Liver (tissue), 9 donors: ENCODE data around the gene FAAP24. TPM values are rescaled to one million over a fixed set of nuclear protein-coding genes. Genes with fewer than 3 reads are reported as not detected.
"Not testable (repeated sequence)": the region's sequence is repeated elsewhere in the genome, so short reads cannot be mapped to it uniquely, and the experiment has no call there.

Source experiments
- DNase-seq: peaks from one replicate; pipeline ENCODE4 v3.0.0-alpha.2; 2017; ENCODE audit warnings: low spot score
- H3K27ac ChIP-seq, 2 donors: one replicate each; pipeline ENCODE4 v1.7.0; 2013; ENCODE audit warnings: inconsistent platforms in 2 of 2, low read length in 2 of 2, control low read depth in 1 of 2, low read depth in 1 of 2, mild to moderate bottlenecking in 1 of 2
- H3K27me3 ChIP-seq, 4 donors: one replicate each; pipeline versions ENCODE4 v1.6.1 to v1.7.0; 2013; ENCODE audit warnings: low read length in 3 of 4, inconsistent platforms in 1 of 4, mild to moderate bottlenecking in 1 of 4, moderate library complexity in 1 of 4; ENCODE audit not compliant: control insufficient read depth in 4 of 4, insufficient read depth in 4 of 4
- H3K36me3 ChIP-seq, 4 donors: one replicate each; pipeline versions ENCODE4 v1.6.1 to v1.7.0; 2013; ENCODE audit warnings: low read length in 3 of 4, mild to moderate bottlenecking in 3 of 4, low read depth in 1 of 4, moderate library complexity in 1 of 4; ENCODE audit not compliant: control insufficient read depth in 4 of 4, insufficient read depth in 3 of 4
- H3K4me1 ChIP-seq, 4 donors: one replicate each; pipeline versions ENCODE4 v1.6.1 to v1.7.0; 2013; ENCODE audit warnings: low read length in 3 of 4, mild to moderate bottlenecking in 3 of 4, moderate library complexity in 1 of 4; ENCODE audit not compliant: control insufficient read depth in 4 of 4, insufficient read depth in 4 of 4
- H3K4me3 ChIP-seq, 3 donors: one replicate each; pipeline versions ENCODE4 v1.6.1 to v1.7.0; 2013; ENCODE audit warnings: low read length in 3 of 3, control low read depth in 1 of 3, low read depth in 1 of 3, mild to moderate bottlenecking in 1 of 3
- H3K9ac ChIP-seq, 2 donors: one replicate each; pipeline ENCODE4 v1.7.0; 2013; ENCODE audit warnings: low read length in 2 of 2, mild to moderate bottlenecking in 2 of 2, moderate library complexity in 2 of 2, control low read depth in 1 of 2, low read depth in 1 of 2
- H3K9me3 ChIP-seq, 4 donors: one replicate each; pipeline versions ENCODE4 v1.6.1 to v1.7.0; 2013; ENCODE audit warnings: low read length in 3 of 4; ENCODE audit not compliant: control insufficient read depth in 4 of 4
- FOXA1 ChIP-seq: IDR thresholded peaks from 2 replicates; pipeline ENCODE4 v1.6.1; 2016; ENCODE audit warnings: antibody characterized with exemption
- FOXA2 ChIP-seq: IDR thresholded peaks from 2 replicates; pipeline ENCODE4 v1.6.1; 2016; ENCODE audit warnings: antibody characterized with exemption
- GABPA ChIP-seq, 2 donors: IDR thresholded peaks in 1 of 2; conservative IDR thresholded peaks in 1 of 2; 2 replicates each; pipeline ENCODE4 v1.6.1; 2016; ENCODE audit warnings: antibody characterized with exemption in 2 of 2, mild to moderate bottlenecking in 1 of 2, moderate library complexity in 1 of 2
- HNF4A ChIP-seq, 2 donors: conservative IDR thresholded peaks; 2 replicates each; pipeline ENCODE4 v1.6.1; 2016; ENCODE audit warnings: antibody characterized with exemption in 2 of 2, mild to moderate bottlenecking in 2 of 2
- HNF4G ChIP-seq: IDR thresholded peaks from 2 replicates; pipeline ENCODE4 v1.6.1; 2016; ENCODE audit warnings: antibody characterized with exemption
- NR2F2 ChIP-seq: IDR thresholded peaks from 2 replicates; pipeline ENCODE4 v1.6.1; 2016; ENCODE audit warnings: antibody characterized with exemption
- RXRA ChIP-seq, 2 donors: IDR thresholded peaks; 2 replicates each; pipeline ENCODE4 v1.6.1; 2017 to 2018; ENCODE audit warnings: antibody characterized with exemption in 2 of 2, mild to moderate bottlenecking in 1 of 2
- YY1 ChIP-seq: IDR thresholded peaks from 2 replicates; pipeline ENCODE4 v1.6.1; 2016; ENCODE audit warnings: antibody characterized with exemption, mild to moderate bottlenecking
- WGBS: extraction: QIAGEN DNeasy Blood & Tissue Kit; methylation state at CpG from one replicate; pipeline ENCODE4 v1.1.7; 2013; 5-methylcytosine and 5-hydroxymethylcytosine counted together
- polyA plus RNA-seq, 2 donors: library from polyadenylated mRNA; stranded (reverse) in 1 of 2; unstranded in 1 of 2; fragments of 200-250 nt in 1 of 2; fragments of >200 nt in 1 of 2; fragmentation: Nextera tagmentation in 1 of 2; extraction: Ambion mirVana in 1 of 2; gene quantifications; one replicate each; pipeline versions ENCODE4 v1.2.1 to v1.2.3, GENCODE V29; 2013 to 2015
- total RNA-seq, 2 donors: library from RNA; depleted of rRNA; stranded (reverse); fragments of >200 nt; gene quantifications; one replicate each; pipeline ENCODE4 v1.2.3, GENCODE V29; 2014
- TF ChIP-seq, protein P1 (sequence below): IDR thresholded peaks from 2 replicates; pipeline ENCODE4 v1.6.1; 2016; ENCODE audit warnings: antibody characterized with exemption
- TF ChIP-seq, protein P2 (sequence below): IDR thresholded peaks from 2 replicates; pipeline ENCODE4 v1.6.1; 2016; ENCODE audit warnings: antibody characterized with exemption
- TF ChIP-seq, protein P3 (sequence below): fragments of 150-350 bp; IDR thresholded peaks from 2 replicates; pipeline ENCODE4 v1.5.1; 2017; ENCODE audit warnings: improper control_type of control experiment, low read depth, low read length; ENCODE audit not compliant: missing input control
- donor health status: healthy.
- donor health status: healthy.
- donor health status: healthy.
- donor health status: healthy.
- donor health status: healthy.

The FAAP24 gene
- total and polyA plus RNA-seq, 4 donors, result 0.19 to 1.1 (median 0.27) TPM

DNA sequence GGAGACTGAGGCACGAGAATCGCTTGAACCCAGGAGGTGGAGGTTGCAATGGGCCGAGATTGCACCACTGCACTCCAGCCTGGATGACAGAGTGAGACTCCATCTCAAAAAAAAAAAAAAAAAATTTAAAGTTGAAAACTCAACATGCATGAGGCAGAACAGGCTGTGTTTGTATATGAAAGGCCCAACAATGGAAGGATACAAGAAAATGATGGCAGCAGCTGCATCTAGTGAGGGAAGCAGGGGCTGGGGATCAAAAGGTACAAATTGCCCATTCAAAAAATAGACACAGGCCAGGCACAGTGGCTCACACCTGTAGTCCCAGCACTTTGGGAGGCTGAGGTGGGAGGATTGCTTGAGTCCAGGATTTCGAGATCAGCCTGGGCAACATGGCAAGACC, 5.8 kb downstream of the FAAP24 start:
- peaks cover 0 to 14% (median 6%) of the 10 kb centered on the region in 4 donors for H3K4me1 ChIP-seq
- H3K4me3 ChIP-seq, DNase-seq, H3K27ac ChIP-seq, H3K27me3 ChIP-seq, H3K9me3 ChIP-seq, H3K9ac ChIP-seq, H3K36me3 ChIP-seq: not testable (repeated sequence)
- 79% methylated on average over 4 of the region's 4 CpGs for WGBS

DNA sequence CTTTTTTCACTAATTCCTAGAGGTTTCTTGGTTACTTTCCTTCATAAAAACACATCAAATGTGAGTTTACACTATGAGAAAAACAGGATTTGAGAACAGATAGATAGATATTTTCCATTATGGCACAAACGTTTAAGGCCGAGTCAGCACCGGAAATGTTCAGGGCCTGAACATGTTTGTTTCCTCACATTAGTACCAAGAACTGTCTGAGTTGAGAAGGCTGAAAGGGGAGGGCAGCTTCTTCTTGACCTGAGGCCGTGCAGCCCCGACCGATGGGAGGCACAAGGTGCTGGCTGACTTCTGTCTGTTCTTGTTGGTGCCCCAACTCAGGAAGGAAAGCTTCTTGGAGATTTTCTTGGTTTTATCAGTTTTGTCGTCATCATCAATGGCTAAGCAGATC, 7.8 kb downstream of the FAAP24 start:
- H3K4me1 ChIP-seq, result peaks cover 0 to 14% (median 6%) of the 10 kb centered on the region in 4 donors
- not testable (repeated sequence) for H3K9ac ChIP-seq, H3K27me3 ChIP-seq, H3K4me3 ChIP-seq, H3K27ac ChIP-seq, H3K9me3 ChIP-seq, DNase-seq
- WGBS, result 82% methylated on average over 7 of the region's 7 CpGs
- peaks cover 5 to 11% (median 6%) of the 10 kb centered on the region in 4 donors for H3K36me3 ChIP-seq
- TF ChIP-seq NR2F2, result peak; percentile 11

DNA sequence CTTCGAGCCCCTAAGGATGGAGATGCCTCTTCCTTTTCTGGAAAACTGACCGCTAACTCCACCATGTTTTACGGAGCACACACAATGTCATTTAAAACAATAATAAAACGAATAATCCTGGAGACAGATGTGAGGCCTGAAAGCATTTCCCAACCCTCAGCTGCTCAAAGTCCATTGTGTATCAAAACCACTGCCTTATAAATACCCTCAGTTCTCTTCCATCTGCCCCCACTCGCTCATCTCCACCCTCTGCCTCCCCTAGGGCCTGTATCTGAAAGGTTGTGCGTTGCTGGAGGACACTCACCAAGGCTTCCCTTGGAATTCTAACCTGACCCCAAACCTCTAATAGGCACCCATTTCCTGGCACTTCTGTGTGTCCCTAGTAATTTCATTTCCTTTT, 10.4 kb downstream of the FAAP24 start:
- H3K27me3 ChIP-seq, H3K9me3 ChIP-seq, H3K4me3 ChIP-seq, H3K27ac ChIP-seq, DNase-seq, H3K9ac ChIP-seq, H3K4me1 ChIP-seq: not testable (repeated sequence)
- 83% methylated on average over 6 of the region's 6 CpGs for WGBS
- H3K36me3 ChIP-seq, result peaks cover 6 to 21% (median 11%) of the 10 kb centered on the region in 4 donors
- peak in 1 of 2 donors; percentile 29 for TF ChIP-seq HNF4A (conservative IDR thresholded peaks at IDR 0.05)

DNA sequence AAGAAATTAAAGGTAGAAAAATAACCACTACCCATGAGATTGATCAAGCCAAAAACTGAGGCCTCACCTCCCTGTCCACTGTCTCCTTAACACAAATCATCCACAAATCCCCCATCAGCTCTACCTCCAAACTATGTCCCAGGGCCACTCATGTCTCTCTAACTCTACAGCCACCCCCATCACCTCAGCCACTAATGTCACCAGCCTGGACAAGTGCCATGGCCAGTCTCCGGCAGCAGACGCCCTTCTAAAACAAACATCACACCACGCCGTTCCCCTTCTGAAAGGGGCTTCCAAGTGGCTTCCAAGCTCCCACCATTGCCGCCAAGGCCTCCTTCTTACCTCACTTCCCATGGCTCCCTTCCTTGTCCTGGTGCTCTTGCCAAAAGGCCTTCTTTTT, 16.2 kb downstream of the FAAP24 start:
- DNase-seq, H3K9me3 ChIP-seq, H3K4me3 ChIP-seq, H3K4me1 ChIP-seq, H3K9ac ChIP-seq, H3K27ac ChIP-seq, H3K27me3 ChIP-seq: not testable (repeated sequence)
- WGBS, result 82% methylated on average over 5 of the region's 5 CpGs
- peaks cover 7 to 30% (median 21%) of the 10 kb centered on the region in 4 donors for H3K36me3 ChIP-seq

DNA sequence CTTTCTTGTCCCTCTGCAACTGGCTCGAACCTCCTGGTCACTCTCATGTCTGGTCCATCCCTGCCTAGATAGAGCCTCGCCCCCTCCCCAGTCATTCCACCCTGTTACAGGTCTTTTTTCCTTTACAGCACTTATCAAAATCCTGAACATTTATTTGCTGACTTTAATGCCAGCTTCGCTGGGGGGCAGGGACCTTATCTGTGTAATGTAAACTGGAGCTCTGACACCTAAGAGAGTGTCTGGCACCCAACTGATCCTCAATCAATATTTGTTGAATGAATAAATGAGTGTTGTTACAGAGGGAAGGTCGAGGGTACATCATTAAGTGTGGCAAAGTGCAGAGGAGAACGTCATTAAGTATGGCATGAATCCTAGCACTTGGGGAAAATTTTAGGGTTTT, 16.7 kb downstream of the FAAP24 start:
- no peak overlapping the region for H3K9ac ChIP-seq
- no peak for DNase-seq
- 71% methylated on average over 5 of the region's 5 CpGs for WGBS
- no peaks in the 10 kb centered on the region for H3K9me3 ChIP-seq
- H3K36me3 ChIP-seq, result peaks cover 7 to 33% (median 22%) of the 10 kb centered on the region in 4 donors
- no peaks in the 10 kb centered on the region for H3K27me3 ChIP-seq
- TF ChIP-seq GABPA (IDR thresholded peaks at IDR 0.05 in 1 of 2, conservative IDR thresholded peaks at IDR 0.05 in 1 of 2), result no peak
- no peak for TF ChIP-seq HNF4A (conservative IDR thresholded peaks at IDR 0.05)
- no peak for TF ChIP-seq FOXA2
- TF ChIP-seq, protein P1, sequence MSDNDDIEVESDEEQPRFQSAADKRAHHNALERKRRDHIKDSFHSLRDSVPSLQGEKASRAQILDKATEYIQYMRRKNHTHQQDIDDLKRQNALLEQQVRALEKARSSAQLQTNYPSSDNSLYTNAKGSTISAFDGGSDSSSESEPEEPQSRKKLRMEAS, result no peak
- TF ChIP-seq HNF4G, result no peak
- TF ChIP-seq, protein P2, sequence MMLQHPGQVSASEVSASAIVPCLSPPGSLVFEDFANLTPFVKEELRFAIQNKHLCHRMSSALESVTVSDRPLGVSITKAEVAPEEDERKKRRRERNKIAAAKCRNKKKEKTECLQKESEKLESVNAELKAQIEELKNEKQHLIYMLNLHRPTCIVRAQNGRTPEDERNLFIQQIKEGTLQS, result no peak
- TF ChIP-seq FOXA1, result no peak
- TF ChIP-seq YY1, result no peak
- no peak for TF ChIP-seq RXRA (IDR thresholded peaks at IDR 0.05)
- TF ChIP-seq, protein P3, sequence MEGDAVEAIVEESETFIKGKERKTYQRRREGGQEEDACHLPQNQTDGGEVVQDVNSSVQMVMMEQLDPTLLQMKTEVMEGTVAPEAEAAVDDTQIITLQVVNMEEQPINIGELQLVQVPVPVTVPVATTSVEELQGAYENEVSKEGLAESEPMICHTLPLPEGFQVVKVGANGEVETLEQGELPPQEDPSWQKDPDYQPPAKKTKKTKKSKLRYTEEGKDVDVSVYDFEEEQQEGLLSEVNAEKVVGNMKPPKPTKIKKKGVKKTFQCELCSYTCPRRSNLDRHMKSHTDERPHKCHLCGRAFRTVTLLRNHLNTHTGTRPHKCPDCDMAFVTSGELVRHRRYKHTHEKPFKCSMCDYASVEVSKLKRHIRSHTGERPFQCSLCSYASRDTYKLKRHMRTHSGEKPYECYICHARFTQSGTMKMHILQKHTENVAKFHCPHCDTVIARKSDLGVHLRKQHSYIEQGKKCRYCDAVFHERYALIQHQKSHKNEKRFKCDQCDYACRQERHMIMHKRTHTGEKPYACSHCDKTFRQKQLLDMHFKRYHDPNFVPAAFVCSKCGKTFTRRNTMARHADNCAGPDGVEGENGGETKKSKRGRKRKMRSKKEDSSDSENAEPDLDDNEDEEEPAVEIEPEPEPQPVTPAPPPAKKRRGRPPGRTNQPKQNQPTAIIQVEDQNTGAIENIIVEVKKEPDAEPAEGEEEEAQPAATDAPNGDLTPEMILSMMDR, result no peak
- H3K27ac ChIP-seq, result no peak overlapping the region
- H3K4me3 ChIP-seq, result no peak overlapping the region
- H3K4me1 ChIP-seq, result no peaks in the 10 kb centered on the region

DNA sequence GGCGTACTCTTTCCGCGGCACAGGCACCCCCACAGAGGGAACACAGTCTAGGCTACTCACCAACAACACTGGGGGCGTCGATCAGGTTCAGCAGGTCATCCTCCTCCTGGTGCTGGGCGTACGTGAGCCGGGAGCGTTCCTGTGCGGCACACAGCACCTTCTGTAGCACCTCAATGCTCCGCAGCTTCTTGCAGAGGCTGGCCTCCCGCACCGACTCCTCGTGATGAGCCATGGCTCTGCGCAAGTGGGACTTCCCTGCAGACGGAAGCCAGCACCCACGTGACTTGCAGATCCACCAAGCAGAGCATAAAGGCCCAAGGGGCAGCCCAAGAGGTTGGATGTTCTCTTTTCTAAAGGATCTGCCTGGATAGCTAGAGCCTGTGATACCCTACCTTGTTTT, 23.9 kb downstream of the FAAP24 start:
- not testable (repeated sequence) for H3K4me1 ChIP-seq, H3K27ac ChIP-seq, H3K9ac ChIP-seq, H3K9me3 ChIP-seq, DNase-seq, H3K27me3 ChIP-seq, H3K4me3 ChIP-seq
- H3K36me3 ChIP-seq, result peaks cover 9 to 38% (median 15%) of the 10 kb centered on the region in 4 donors
- 95% methylated on average over 17 of the region's 17 CpGs for whole genome bisulfite sequencing
